Right atrium auricular region (tissue), 2 donors: ENCODE data around the gene GBE1. TPM values are rescaled to one million over a fixed set of nuclear protein-coding genes. Genes with fewer than 3 reads are reported as not detected.
"Not testable (repeated sequence)": the region's sequence is repeated elsewhere in the genome, so short reads cannot be mapped to it uniquely, and the experiment has no call there.

Experiments used
- DNase-seq: peaks from one replicate; pipeline ENCODE4 v3.0.0-alpha.2; 2019; ENCODE audit warnings: low spot score
- H3K27ac ChIP-seq, 2 donors: fragments of 200-600 bp; sonication (generic); 1 replicate in 1 of 2; 2 replicates in 1 of 2; pipeline ENCODE4 v1.5.1; 2016 to 2019
- H3K27me3 ChIP-seq, 2 donors: fragments of 200-600 bp; sonication (generic); one replicate each; pipeline versions ENCODE4 v1.5.1 to v1.6.0; 2017 to 2019
- H3K36me3 ChIP-seq: fragments of 200-600 bp; sonication (generic); one replicate; pipeline ENCODE4 v1.5.1; 2016
- H3K4me1 ChIP-seq, 2 donors: fragments of 200-600 bp; sonication (generic); one replicate each; pipeline versions ENCODE4 v1.5.1 to v1.6.0; 2017 to 2019
- H3K4me3 ChIP-seq, 2 donors: fragments of 200-600 bp; sonication (generic); 1 replicate in 1 of 2; 2 replicates in 1 of 2; pipeline ENCODE4 v1.5.1; 2017 to 2019; ENCODE audit warnings: mild to moderate bottlenecking in 1 of 2, moderate library complexity in 1 of 2
- H3K9me3 ChIP-seq, 2 donors: fragments of 200-600 bp; sonication (generic); one replicate each; pipeline ENCODE4 v1.5.1; 2019
- CTCF ChIP-seq, 2 donors: fragments of 200-600 bp; sonication (generic); IDR thresholded peaks; one replicate each; pipeline ENCODE4 v1.5.1; 2019; ENCODE audit warnings: antibody characterized with exemption in 2 of 2
- total RNA-seq, 2 donors: library from RNA; depleted of rRNA; stranded (reverse); fragments of >200 nt; gene quantifications; one replicate each; pipeline ENCODE4 v1.1.0, GENCODE V29; 2016

GBE1 gene
- total RNA-seq, 2 donors from 2014 or later = 52.5 to 72.6 TPM

- Histone ChIP-seq H3K4me1 (peaks cover 0 to 9% of the 10 kb centered on the region in 2 donors), H3K9me3 (peaks cover 0 to 8% of the 10 kb centered on the region in 2 donors), H3K4me3 (no peak overlapping the region), H3K27ac (no peak overlapping the region), H3K36me3 (peaks cover 27% of the 10 kb centered on the region), H3K27me3 (no peaks in the 10 kb centered on the region)
- no peak for DNase-seq
- no peak for TF ChIP-seq CTCF (IDR thresholded peaks at IDR 0.05)
Observed at GRCh38 chr3:81752604-81753003, 8.8 kb downstream of the GBE1 start.

GRCh38 chr3:81749265-81749664 is 12.2 kb downstream of the GBE1 start:
- no peak for TF ChIP-seq CTCF (IDR thresholded peaks at IDR 0.05)

GRCh38 chr3:81747280-81747679 is 14.2 kb downstream of the GBE1 start:
- H3K27me3 ChIP-seq, H3K4me3 ChIP-seq, H3K9me3 ChIP-seq, DNase-seq, H3K27ac ChIP-seq: not testable (repeated sequence)
- Histone ChIP-seq H3K36me3 (peaks cover 11% of the 10 kb centered on the region), H3K4me1 (peaks cover 0 to 27% of the 10 kb centered on the region in 2 donors)

More at GRCh38 chr3:81749265-81749664, 12.2 kb downstream of the GBE1 start:
- DNase-seq = no peak
- Histone ChIP-seq H3K27me3 (no peaks in the 10 kb centered on the region), H3K4me3 (no peak overlapping the region), H3K27ac (no peak overlapping the region), H3K9me3 (no peaks in the 10 kb centered on the region), H3K4me1 (peaks cover 0 to 8% of the 10 kb centered on the region in 2 donors), H3K36me3 (peaks cover 20% of the 10 kb centered on the region)

GRCh38 chr3:81744366-81744765 is 17.1 kb downstream of the GBE1 start:
- H3K27me3 ChIP-seq = no peaks in the 10 kb centered on the region
- peaks cover 0 to 46% of the 10 kb centered on the region in 2 donors for H3K4me1 ChIP-seq
- H3K27ac ChIP-seq = peak overlapping the region; percentile 74 to 81
- DNase-seq = no peak
- no peaks in the 10 kb centered on the region for H3K9me3 ChIP-seq
- H3K4me3 ChIP-seq = no peak overlapping the region
- TF ChIP-seq CTCF (IDR thresholded peaks at IDR 0.05) = no peak
- no peaks in the 10 kb centered on the region for H3K36me3 ChIP-seq

DNA sequence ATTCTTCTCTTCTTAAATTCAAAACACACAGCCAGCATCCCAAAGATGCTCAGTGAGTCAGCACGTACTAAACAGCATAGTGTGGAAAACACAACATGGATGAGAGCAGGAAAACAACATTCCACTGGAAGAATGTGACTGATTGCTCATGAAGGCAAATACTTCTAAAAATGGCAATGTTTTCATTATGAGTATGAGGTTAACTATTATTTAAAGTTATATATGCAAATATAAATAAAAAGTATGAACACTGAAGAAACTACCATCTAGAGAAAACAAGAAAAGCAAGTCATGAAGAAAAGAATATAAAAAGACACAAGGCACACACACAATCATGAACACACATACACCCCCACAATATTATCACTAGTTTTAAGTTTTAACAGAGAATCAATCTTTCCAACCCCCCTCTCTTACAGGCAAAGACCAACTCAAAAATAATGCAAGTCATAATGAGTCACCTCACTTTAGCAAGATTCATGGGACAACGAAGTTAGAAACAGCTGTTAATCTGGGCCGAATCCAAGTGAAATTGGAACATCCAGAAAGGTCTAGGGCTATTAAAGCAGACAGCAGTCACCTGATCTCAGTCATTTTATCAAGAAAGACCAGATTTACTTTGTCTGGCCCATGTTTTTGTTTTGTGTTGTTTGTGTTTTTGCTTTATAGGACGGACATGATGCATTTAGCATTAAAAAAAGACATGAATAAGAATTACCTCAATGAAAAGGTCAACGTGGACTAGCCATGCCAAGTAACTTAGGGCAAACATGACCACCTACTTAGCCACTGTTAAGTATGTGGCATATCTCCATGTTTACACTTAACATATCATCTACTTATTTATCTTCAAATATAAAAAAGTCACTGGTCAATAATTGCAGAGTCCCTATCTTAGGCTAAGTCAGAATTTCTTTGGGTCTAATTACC is 18.1 kb downstream of the GBE1 start:
- Histone ChIP-seq H3K27ac (peak overlapping the region; percentile 74 to 81), H3K27me3 (no peaks in the 10 kb centered on the region), H3K9me3 (no peaks in the 10 kb centered on the region), H3K4me1 (peaks cover 0 to 46% of the 10 kb centered on the region in 2 donors), H3K4me3 (no peak overlapping the region), H3K36me3 (no peaks in the 10 kb centered on the region)
- TF ChIP-seq CTCF (IDR thresholded peaks at IDR 0.05) = no peak
- no peak for DNase-seq

GRCh38 chr3:81742581-81742980 is 18.9 kb downstream of the GBE1 start:
- Histone ChIP-seq H3K9me3 (no peaks in the 10 kb centered on the region), H3K27me3 (no peaks in the 10 kb centered on the region), H3K27ac (peak overlapping the region; percentile 74 to 81), H3K4me1 (peaks cover 0 to 46% of the 10 kb centered on the region in 2 donors), H3K36me3 (no peaks in the 10 kb centered on the region), H3K4me3 (no peak overlapping the region)
- TF ChIP-seq CTCF (IDR thresholded peaks at IDR 0.05) = no peak
- no peak for DNase-seq
